Loucy (cell line): Measurements from ENCODE around the gene CHURC1.

ENCODE experiments used
- H2AFZ ChIP-seq: fragments of 200-600 bp; sonication (generic); 2 replicates; pipeline ENCODE4 v1.6.0; 2016; ENCODE audit warnings: antibody characterized with exemption, mild to moderate bottlenecking, low read length, moderate library complexity
- H3F3A ChIP-seq: fragments of 200-600 bp; 2 replicates; pipeline ENCODE4 v1.6.0; 2016; ENCODE audit warnings: antibody characterized with exemption, low read depth, mild to moderate bottlenecking
- H3K27me3 ChIP-seq: fragments of 200-600 bp; sonication (generic); 2 replicates; pipeline ENCODE4 v1.6.1; 2014; ENCODE audit warnings: low read length, mild to moderate bottlenecking; ENCODE audit not compliant: insufficient read depth, poor library complexity, severe bottlenecking
- H3K36me3 ChIP-seq: fragments of 200-600 bp; sonication (generic); 2 replicates; pipeline ENCODE4 v1.6.1; 2016; ENCODE audit warnings: low read length; ENCODE audit not compliant: insufficient read depth
- H3K4me1 ChIP-seq: fragments of 200-600 bp; sonication (generic); 2 replicates; pipeline ENCODE4 v1.5.1; 2014; ENCODE audit warnings: low read length, mild to moderate bottlenecking; ENCODE audit not compliant: insufficient read depth, poor library complexity, severe bottlenecking
- H3K4me2 ChIP-seq: fragments of 200-600 bp; sonication (generic); 2 replicates; pipeline ENCODE4 v1.6.0; 2014; ENCODE audit warnings: antibody characterized with exemption, low read length, low read depth, mild to moderate bottlenecking; ENCODE audit not compliant: poor library complexity, severe bottlenecking
- H3K4me3 ChIP-seq: fragments of 200-600 bp; sonication (generic); 2 replicates; pipeline ENCODE4 v1.5.1; 2014; ENCODE audit warnings: low read length, mild to moderate bottlenecking, mixed read lengths; ENCODE audit not compliant: poor library complexity, severe bottlenecking
- H3K79me2 ChIP-seq: fragments of 200-600 bp; sonication (generic); 2 replicates; pipeline ENCODE4 v1.6.1; 2014; ENCODE audit warnings: low read length; ENCODE audit not compliant: insufficient read depth
- H3K9ac ChIP-seq: fragments of 200-600 bp; sonication (generic); 2 replicates; pipeline ENCODE4 v1.6.0; 2014; ENCODE audit warnings: mild to moderate bottlenecking, low read depth, low read length, moderate library complexity; ENCODE audit not compliant: poor library complexity, severe bottlenecking
- H3K9me2 ChIP-seq: fragments of 200-600 bp; sonication (generic); replicated peaks from 2 replicates; pipeline ENCODE4 v1.6.1; 2016; ENCODE audit warnings: low read depth, low read length, mixed read lengths
- H3K9me3 ChIP-seq: fragments of 200-600 bp; sonication (generic); 2 replicates; pipeline ENCODE4 v1.6.1; 2014; ENCODE audit warnings: mild to moderate bottlenecking, antibody characterized with exemption, low read length, low read depth; ENCODE audit not compliant: insufficient read depth
- H4K20me1 ChIP-seq: fragments of 200-600 bp; sonication (generic); 2 replicates; pipeline ENCODE4 v1.6.0; 2014; ENCODE audit warnings: antibody characterized with exemption, low read length, mild to moderate bottlenecking; ENCODE audit not compliant: insufficient read depth, poor library complexity, severe bottlenecking
- CTCF ChIP-seq: fragments of 200-600 bp; sonication (generic); conservative IDR thresholded peaks from 2 replicates; pipeline ENCODE4 v1.5.1; 2014; ENCODE audit warnings: mild to moderate bottlenecking, antibody characterized with exemption, low read length
- EZH2phosphoT487 ChIP-seq: fragments of 200-600 bp; IDR thresholded peaks from 2 replicates; pipeline ENCODE4 v1.6.1; 2018; ENCODE audit warnings: antibody characterized with exemption, mild to moderate bottlenecking, moderate library complexity, borderline replicate concordance

Gene CHURC1

GRCh38 chr14:64899958-64900357, 14.3 kb upstream of the CHURC1 start:
- no peak overlapping the region for H3K4me2 ChIP-seq
- TF ChIP-seq CTCF = no peak
- no peak for TF ChIP-seq EZH2phosphoT487
- no peaks in the 10 kb centered on the region for H3K27me3 ChIP-seq
- no peaks in the 10 kb centered on the region for H3K36me3 ChIP-seq
- no peak overlapping the region for H3K9ac ChIP-seq
- H3K79me2 ChIP-seq = no peaks in the 10 kb centered on the region
- H3K9me3 ChIP-seq = no peaks in the 10 kb centered on the region
- no peak overlapping the region for H2AFZ ChIP-seq
- H4K20me1 ChIP-seq = no peaks in the 10 kb centered on the region
- H3F3A ChIP-seq = no peaks in the 10 kb centered on the region
- H3K9me2 ChIP-seq = no peaks in the 10 kb centered on the region
- no peaks in the 10 kb centered on the region for H3K4me1 ChIP-seq
- no peak overlapping the region for H3K4me3 ChIP-seq

GRCh38 chr14:64906022-64906421, 8.2 kb upstream of the CHURC1 start:
- H3K9me2 ChIP-seq = no peaks in the 10 kb centered on the region
- no peak overlapping the region for H3K4me3 ChIP-seq
- no peak overlapping the region for H3K4me2 ChIP-seq
- H4K20me1 ChIP-seq = no peaks in the 10 kb centered on the region
- no peaks in the 10 kb centered on the region for H3K36me3 ChIP-seq
- no peak overlapping the region for H3K9ac ChIP-seq
- no peak overlapping the region for H2AFZ ChIP-seq
- no peaks in the 10 kb centered on the region for H3K79me2 ChIP-seq
- no peak for TF ChIP-seq EZH2phosphoT487
- TF ChIP-seq CTCF = no peak
- no peaks in the 10 kb centered on the region for H3K27me3 ChIP-seq
- peaks cover 6% of the 10 kb centered on the region for H3K4me1 ChIP-seq
- no peaks in the 10 kb centered on the region for H3F3A ChIP-seq
- H3K9me3 ChIP-seq = no peaks in the 10 kb centered on the region

DNA sequence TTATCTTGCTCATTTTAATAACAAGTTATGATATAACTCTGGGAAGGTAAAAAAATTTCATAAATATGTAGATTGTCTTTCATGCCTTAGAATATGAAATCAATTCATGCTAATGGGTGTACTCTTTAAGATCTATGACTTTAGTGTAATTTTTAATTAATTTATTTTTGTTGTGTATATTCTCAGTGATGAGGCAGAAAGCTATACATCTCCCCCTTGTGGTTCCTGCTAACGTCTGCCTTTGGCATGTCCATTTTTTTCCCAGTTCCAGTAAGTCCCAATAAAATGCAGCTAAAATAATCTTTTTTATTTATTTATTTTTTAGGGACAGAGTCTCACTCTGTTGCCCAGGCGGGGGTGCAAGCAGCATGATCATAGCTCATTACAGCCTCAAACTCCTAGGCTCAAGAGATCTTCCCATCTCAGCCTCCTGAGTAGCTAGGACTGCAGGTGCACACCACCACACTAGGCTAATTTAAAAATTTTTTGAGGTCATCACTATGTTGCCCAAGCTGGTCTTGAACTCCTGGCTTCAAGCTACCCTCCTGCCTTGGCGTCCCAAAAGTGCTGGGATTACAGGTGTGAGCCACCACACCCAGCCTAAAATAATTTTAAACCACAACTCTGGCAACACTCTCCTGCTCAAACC, 3.3 kb upstream of the CHURC1 start:
- Histone ChIP-seq H3K9ac (no peak overlapping the region), H3K79me2 (peaks cover 17% of the 10 kb centered on the region), H4K20me1 (peaks cover 11% of the 10 kb centered on the region), H3K4me3 (no peak overlapping the region), H3K36me3 (no peaks in the 10 kb centered on the region), H3F3A (peaks cover 3% of the 10 kb centered on the region; the same call in 1 of the 2 replicates), H3K9me2 (no peaks in the 10 kb centered on the region), H2AFZ (no peak overlapping the region), H3K9me3 (no peaks in the 10 kb centered on the region), H3K27me3 (no peaks in the 10 kb centered on the region), H3K4me1 (peaks cover 18% of the 10 kb centered on the region), H3K4me2 (no peak overlapping the region)
- TF ChIP-seq EZH2phosphoT487 (no peak), CTCF (peak; percentile 55)
